H9 (cell line): Measurements from ENCODE around the gene SNAPC5. TPM values are rescaled to one million over a fixed set of nuclear protein-coding genes. Genes with fewer than 3 reads are reported as not detected.

Experiments
- DNase-seq: peaks from one replicate; pipeline ENCODE4 v3.0.0-alpha.2; 2017
- H2AFZ ChIP-seq: one replicate; pipeline ENCODE4 v1.6.1; 2013; ENCODE audit warnings: mild to moderate bottlenecking, low read length, control low read depth, moderate library complexity
- H2AK5ac ChIP-seq: 2 replicates; pipeline ENCODE4 v1.6.1; 2013; ENCODE audit warnings: low read length, control low read depth, mixed read lengths; ENCODE audit not compliant: insufficient read length
- H2BK120ac ChIP-seq: one replicate; pipeline ENCODE4 v1.6.1; 2013; ENCODE audit warnings: low read depth, mild to moderate bottlenecking, low read length, control low read depth, inconsistent platforms; ENCODE audit not compliant: poor library complexity, severe bottlenecking
- H2BK12ac ChIP-seq: 2 replicates; pipeline ENCODE4 v1.6.1; 2013; ENCODE audit warnings: low read length, control low read depth, mixed read lengths, low read depth; ENCODE audit not compliant: insufficient read length
- H2BK15ac ChIP-seq: 2 replicates; pipeline ENCODE4 v1.6.1; 2013; ENCODE audit warnings: low read depth, low read length, control low read depth
- H2BK20ac ChIP-seq: one replicate; pipeline ENCODE4 v1.6.1; 2013; ENCODE audit warnings: low read depth, mild to moderate bottlenecking, low read length, control low read depth, inconsistent platforms; ENCODE audit not compliant: poor library complexity, severe bottlenecking
- H2BK5ac ChIP-seq: 2 replicates; pipeline ENCODE4 v1.6.1; 2013; ENCODE audit warnings: low read length, control low read depth, mixed read lengths; ENCODE audit not compliant: insufficient read length
- H3K14ac ChIP-seq: 2 replicates; pipeline ENCODE4 v1.6.1; 2013; ENCODE audit warnings: low read length, control low read depth; ENCODE audit not compliant: insufficient read depth
- H3K18ac ChIP-seq: 2 replicates; pipeline ENCODE4 v1.6.1; 2013; ENCODE audit warnings: low read depth, mild to moderate bottlenecking, mixed read lengths, low read length, control low read depth; ENCODE audit not compliant: insufficient read length
- H3K23ac ChIP-seq: 2 replicates; pipeline ENCODE4 v1.6.1; 2013; ENCODE audit warnings: low read length, control low read depth, mixed read lengths, low read depth; ENCODE audit not compliant: insufficient read length
- H3K23me2 ChIP-seq: 2 replicates; pipeline ENCODE4 v1.6.1; 2013; ENCODE audit warnings: low read depth, mild to moderate bottlenecking, mixed read lengths, low read length, control low read depth; ENCODE audit not compliant: insufficient read length, poor library complexity, severe bottlenecking
- H3K27ac ChIP-seq: 2 replicates; pipeline ENCODE4 v1.5.1; 2013; ENCODE audit warnings: low read length, control low read depth, mixed read lengths, low read depth; ENCODE audit not compliant: insufficient read length
- H3K27me3 ChIP-seq: 2 replicates; pipeline ENCODE4 v1.6.1; 2013; ENCODE audit warnings: low read length, control low read depth, inconsistent platforms; ENCODE audit not compliant: insufficient read depth
- H3K4ac ChIP-seq: 2 replicates; pipeline ENCODE4 v1.6.1; 2013; ENCODE audit warnings: low read depth, mild to moderate bottlenecking, control low read depth, inconsistent platforms, low read length, moderate library complexity
- H3K4me1 ChIP-seq: 2 replicates; pipeline ENCODE4 v1.6.1; 2013; ENCODE audit warnings: low read length, control low read depth, inconsistent platforms; ENCODE audit not compliant: insufficient read depth
- H3K4me2 ChIP-seq: 2 replicates; pipeline ENCODE4 v1.6.1; 2013; ENCODE audit warnings: low read length, control low read depth, mixed read lengths; ENCODE audit not compliant: insufficient read length, insufficient read depth
- H3K56ac ChIP-seq: 2 replicates; pipeline ENCODE4 v1.6.1; 2013; ENCODE audit warnings: low read depth, mild to moderate bottlenecking, mixed read lengths, low read length, control low read depth; ENCODE audit not compliant: insufficient read length
- H3K79me1 ChIP-seq: 2 replicates; pipeline ENCODE4 v1.6.1; 2013; ENCODE audit warnings: low read depth, mild to moderate bottlenecking, moderate library complexity, low read length, control low read depth, inconsistent platforms; ENCODE audit not compliant: insufficient read depth, poor library complexity, severe bottlenecking
- H3K79me2 ChIP-seq: 2 replicates; pipeline ENCODE4 v1.6.1; 2013; ENCODE audit warnings: low read length, control low read depth, inconsistent platforms; ENCODE audit not compliant: insufficient read depth
- H3K9ac ChIP-seq: 2 replicates; pipeline ENCODE4 v1.6.1; 2013; ENCODE audit warnings: low read length, control low read depth, mixed read lengths; ENCODE audit not compliant: insufficient read length; ENCODE audit errors: extremely low read depth
- H3K9me3 ChIP-seq: one replicate; pipeline ENCODE4 v1.6.1; 2013; ENCODE audit warnings: low read depth, low read length, inconsistent platforms; ENCODE audit not compliant: control insufficient read depth
- H3T11ph ChIP-seq: one replicate; pipeline ENCODE4 v1.6.1; 2013; ENCODE audit warnings: mild to moderate bottlenecking, low read length, control low read depth, inconsistent platforms
- H4K20me1 ChIP-seq: one replicate; pipeline ENCODE4 v1.6.1; 2013; ENCODE audit not compliant: control insufficient read depth, insufficient read length, insufficient read depth
- H4K5ac ChIP-seq: 2 replicates; pipeline ENCODE4 v1.6.1; 2013; ENCODE audit warnings: low read depth, mild to moderate bottlenecking, mixed read lengths, low read length, control low read depth; ENCODE audit not compliant: insufficient read length
- H4K8ac ChIP-seq: replicated peaks from 2 replicates; pipeline ENCODE4 v1.6.1; 2013; ENCODE audit warnings: low read length, control low read depth, mixed read lengths, low read depth; ENCODE audit not compliant: insufficient read length
- H4K91ac ChIP-seq: 2 replicates; pipeline ENCODE4 v1.6.1; 2013; ENCODE audit warnings: low read depth, mild to moderate bottlenecking, moderate library complexity, mixed read lengths, low read length, control low read depth; ENCODE audit not compliant: insufficient read length
- H3K27ac Mint-ChIP-seq, 3 experiments: 2 replicates in 2 of 3; 3 replicates in 1 of 3; pipeline ENCODE4 v1.8.0; 2020 to 2021; ENCODE audit warnings: mixed read lengths in 3 of 3, mild to moderate bottlenecking in 1 of 3, moderate library complexity in 1 of 3
- H3K27me3 Mint-ChIP-seq: 2 replicates; pipeline ENCODE4 v1.8.0; 2021; ENCODE audit warnings: low read depth, mild to moderate bottlenecking, moderate library complexity, mixed read lengths
- H3K36me3 Mint-ChIP-seq, 3 experiments: 2 replicates in 2 of 3; 3 replicates in 1 of 3; pipeline ENCODE4 v1.8.0; 2020 to 2021; ENCODE audit warnings: low read depth in 3 of 3, mixed read lengths in 3 of 3; ENCODE audit not compliant: insufficient read depth in 1 of 3
- H3K4me1 Mint-ChIP-seq, 2 experiments: 2 replicates each; pipeline ENCODE4 v1.8.0; 2020; ENCODE audit warnings: mixed read lengths in 2 of 2
- H3K4me3 Mint-ChIP-seq, 2 experiments: 2 replicates in 1 of 2; 3 replicates in 1 of 2; pipeline ENCODE4 v1.8.0; 2020 to 2021; ENCODE audit warnings: mild to moderate bottlenecking in 2 of 2, mixed read lengths in 2 of 2, moderate library complexity in 1 of 2
- H3K9me3 Mint-ChIP-seq, 2 experiments: 2 replicates in 1 of 2; 3 replicates in 1 of 2; pipeline ENCODE4 v1.8.0; 2020; ENCODE audit warnings: mild to moderate bottlenecking in 2 of 2, mixed read lengths in 2 of 2, moderate library complexity in 1 of 2
- WGBS: extraction: QIAGEN DNeasy Blood & Tissue Kit; methylation state at CpG from one replicate; pipeline ENCODE4 v1.1.7; 2013; ENCODE audit warnings: missing lambda C conversion rate, low lambda C conversion rate, mixed read lengths; ENCODE audit not compliant: insufficient read length; ENCODE audit errors: extremely low coverage; 5-methylcytosine and 5-hydroxymethylcytosine counted together
- total RNA-seq: library from RNA; stranded (reverse); gene quantifications from 2 replicates; pipeline ENCODE4 v1.2.1, GENCODE V29; 2021
- TF ChIP-seq, protein P1 (sequence below): fragments of 200-600 bp; sonication (generic); conservative IDR thresholded peaks from 3 replicates; pipeline ENCODE4 v1.8.0; 2021; ENCODE audit warnings: antibody characterized with exemption, mild to moderate bottlenecking

The SNAPC5 gene
- total RNA-seq, 1 experiment from 2014 or later = 28.9 TPM

GRCh38 chr15:66535056-66535455 lies 37.5 kb upstream of the SNAPC5 start:
- no CpG with 5 or more reads among the region's 9 CpGs for WGBS
- no peak overlapping the region for H2BK5ac ChIP-seq
- H3K27ac ChIP-seq = no peak overlapping the region
- no peaks in the 10 kb centered on the region for H3K4me1 Mint-ChIP-seq
- no peaks in the 10 kb centered on the region for H3K79me1 ChIP-seq
- H3T11ph ChIP-seq = no peak overlapping the region
- H3K9ac ChIP-seq = no peak overlapping the region
- no peak overlapping the region; a peak in 1 of 7 replicates for H3K27ac Mint-ChIP-seq
- no peak overlapping the region for H2BK120ac ChIP-seq
- H3K23me2 ChIP-seq = no peaks in the 10 kb centered on the region
- no peak overlapping the region for H2BK12ac ChIP-seq
- no peaks in the 10 kb centered on the region for H3K4me1 ChIP-seq
- H3K36me3 Mint-ChIP-seq = peaks cover 12 to 57% (median 45%) of the 10 kb centered on the region in 3 experiments; a peak in 6 of 7 replicates
- no peaks in the 10 kb centered on the region for H3K79me2 ChIP-seq
- H4K91ac ChIP-seq = no peak overlapping the region
- H2AK5ac ChIP-seq = no peak overlapping the region
- H3K4me3 Mint-ChIP-seq = no peak overlapping the region
- H2BK15ac ChIP-seq = no peak overlapping the region
- no peak overlapping the region for H2BK20ac ChIP-seq
- no peak overlapping the region for H2AFZ ChIP-seq
- H3K56ac ChIP-seq = no peak overlapping the region
- H3K14ac ChIP-seq = no peak overlapping the region
- no peaks in the 10 kb centered on the region for H3K9me3 ChIP-seq
- no peak overlapping the region for H3K4me2 ChIP-seq
- H3K9me3 Mint-ChIP-seq = no peaks in the 10 kb centered on the region
- H3K18ac ChIP-seq = no peak overlapping the region
- H3K27me3 Mint-ChIP-seq = no peaks in the 10 kb centered on the region
- no peak overlapping the region for H4K8ac ChIP-seq
- H3K23ac ChIP-seq = no peak overlapping the region
- H4K5ac ChIP-seq = no peak overlapping the region
- H4K20me1 ChIP-seq = no peaks in the 10 kb centered on the region
- TF ChIP-seq, protein P1, sequence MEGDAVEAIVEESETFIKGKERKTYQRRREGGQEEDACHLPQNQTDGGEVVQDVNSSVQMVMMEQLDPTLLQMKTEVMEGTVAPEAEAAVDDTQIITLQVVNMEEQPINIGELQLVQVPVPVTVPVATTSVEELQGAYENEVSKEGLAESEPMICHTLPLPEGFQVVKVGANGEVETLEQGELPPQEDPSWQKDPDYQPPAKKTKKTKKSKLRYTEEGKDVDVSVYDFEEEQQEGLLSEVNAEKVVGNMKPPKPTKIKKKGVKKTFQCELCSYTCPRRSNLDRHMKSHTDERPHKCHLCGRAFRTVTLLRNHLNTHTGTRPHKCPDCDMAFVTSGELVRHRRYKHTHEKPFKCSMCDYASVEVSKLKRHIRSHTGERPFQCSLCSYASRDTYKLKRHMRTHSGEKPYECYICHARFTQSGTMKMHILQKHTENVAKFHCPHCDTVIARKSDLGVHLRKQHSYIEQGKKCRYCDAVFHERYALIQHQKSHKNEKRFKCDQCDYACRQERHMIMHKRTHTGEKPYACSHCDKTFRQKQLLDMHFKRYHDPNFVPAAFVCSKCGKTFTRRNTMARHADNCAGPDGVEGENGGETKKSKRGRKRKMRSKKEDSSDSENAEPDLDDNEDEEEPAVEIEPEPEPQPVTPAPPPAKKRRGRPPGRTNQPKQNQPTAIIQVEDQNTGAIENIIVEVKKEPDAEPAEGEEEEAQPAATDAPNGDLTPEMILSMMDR = no peak
- no peak overlapping the region for H3K4ac ChIP-seq
- H3K27me3 ChIP-seq = no peaks in the 10 kb centered on the region
- DNase-seq = no peak
